OCI-LY7 (cell line): Measurements from ENCODE around the gene SLC22A13.

Experiments
- CTCF ChIP-seq: fragments of 200-600 bp; sonication (generic); conservative IDR thresholded peaks from 2 replicates; pipeline ENCODE4 v1.5.1; 2014; ENCODE audit warnings: mild to moderate bottlenecking, antibody characterized with exemption, low read length, moderate library complexity, mixed read lengths
- EZH2phosphoT487 ChIP-seq: fragments of 200-600 bp; sonication (generic); IDR thresholded peaks from 2 replicates; pipeline ENCODE4 v1.6.1; 2018; ENCODE audit warnings: low read depth, borderline replicate concordance, mild to moderate bottlenecking, mixed run types, antibody characterized with exemption, low read length, moderate library complexity, mixed read lengths

GRCh38 chr3:38247366-38248035 lies 18.1 kb upstream of the SLC22A13 start:
- TF ChIP-seq CTCF (no peak), EZH2phosphoT487 (no peak)
